H1 (cell line): ENCODE data around the gene DLG1.

Experiments used
- JUND ChIP-seq: IDR thresholded peaks from 2 replicates; pipeline ENCODE4 v1.6.1; 2011; ENCODE audit warnings: mild to moderate bottlenecking, improper control_type of control experiment, low read length
- RNF2 ChIP-seq: fragments of 200-900, 300-1000 bp; sonication (generic); IDR thresholded peaks from 2 replicates; pipeline ENCODE4 v1.7.1; 2016; ENCODE audit warnings: borderline replicate concordance, low read depth, mild to moderate bottlenecking, antibody characterized with exemption, low read length; ENCODE audit not compliant: poor library complexity, severe bottlenecking; ENCODE audit errors: missing control alignments
- TF ChIP-seq, protein P1 (sequence below), 3 experiments: IDR thresholded peaks; 1 replicate in 2 of 3; 2 replicates in 1 of 3; pipeline versions ENCODE4 v1.5.1 to v1.6.1; 2011; ENCODE audit warnings: low read length in 3 of 3, mild to moderate bottlenecking in 3 of 3, inconsistent platforms in 2 of 3, low read depth in 1 of 3, moderate library complexity in 1 of 3; ENCODE audit not compliant: insufficient read depth in 1 of 3; ENCODE audit errors: control extremely low read depth in 1 of 3

DNA sequence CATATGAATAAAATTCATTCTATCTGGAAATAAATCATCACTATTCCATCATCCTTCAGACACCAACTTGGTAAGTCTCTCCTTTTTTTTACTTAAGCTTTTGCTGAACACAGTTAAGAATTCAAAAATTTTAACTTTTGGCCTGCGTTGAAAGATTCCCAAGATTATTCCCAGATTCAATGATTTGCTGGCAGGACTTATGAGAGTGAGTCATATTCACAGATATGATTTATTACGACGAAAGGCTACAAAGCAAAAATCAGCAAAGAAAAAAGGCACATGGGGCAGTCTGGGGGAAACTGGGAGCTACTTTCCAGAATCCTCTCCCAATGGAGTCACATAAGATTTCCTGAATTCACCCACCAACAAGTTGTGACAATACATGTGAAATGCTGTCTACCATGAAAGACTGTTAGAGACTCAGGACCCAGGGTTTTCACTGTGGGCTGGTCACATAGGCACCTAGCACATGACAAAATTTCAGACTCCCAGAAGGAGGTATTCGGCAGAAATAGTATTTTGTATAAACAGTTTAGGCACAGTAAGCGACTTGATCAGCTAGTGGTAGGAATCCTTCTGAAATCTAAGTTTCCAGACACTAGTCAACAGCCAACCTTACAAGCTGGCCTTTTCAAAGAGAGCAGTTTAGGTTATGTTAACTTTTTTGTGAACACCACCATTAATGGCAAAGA lies 82.1 kb downstream of the DLG1 start:
- TF ChIP-seq, protein P1, sequence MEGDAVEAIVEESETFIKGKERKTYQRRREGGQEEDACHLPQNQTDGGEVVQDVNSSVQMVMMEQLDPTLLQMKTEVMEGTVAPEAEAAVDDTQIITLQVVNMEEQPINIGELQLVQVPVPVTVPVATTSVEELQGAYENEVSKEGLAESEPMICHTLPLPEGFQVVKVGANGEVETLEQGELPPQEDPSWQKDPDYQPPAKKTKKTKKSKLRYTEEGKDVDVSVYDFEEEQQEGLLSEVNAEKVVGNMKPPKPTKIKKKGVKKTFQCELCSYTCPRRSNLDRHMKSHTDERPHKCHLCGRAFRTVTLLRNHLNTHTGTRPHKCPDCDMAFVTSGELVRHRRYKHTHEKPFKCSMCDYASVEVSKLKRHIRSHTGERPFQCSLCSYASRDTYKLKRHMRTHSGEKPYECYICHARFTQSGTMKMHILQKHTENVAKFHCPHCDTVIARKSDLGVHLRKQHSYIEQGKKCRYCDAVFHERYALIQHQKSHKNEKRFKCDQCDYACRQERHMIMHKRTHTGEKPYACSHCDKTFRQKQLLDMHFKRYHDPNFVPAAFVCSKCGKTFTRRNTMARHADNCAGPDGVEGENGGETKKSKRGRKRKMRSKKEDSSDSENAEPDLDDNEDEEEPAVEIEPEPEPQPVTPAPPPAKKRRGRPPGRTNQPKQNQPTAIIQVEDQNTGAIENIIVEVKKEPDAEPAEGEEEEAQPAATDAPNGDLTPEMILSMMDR (IDR thresholded peaks at IDR 0.05; ENCODE audit: control extremely low read depth in 1 of 3, insufficient read depth in 1 of 3, low read depth in 1 of 3, low read length in 3 of 3) = no peak
- TF ChIP-seq RNF2 = no peak
- no peak for TF ChIP-seq JUND
